ENCODE data around the gene ST3GAL3. TPM values are rescaled to one million over a fixed set of nuclear protein-coding genes. Genes with fewer than 3 reads are reported as not detected.

ST3GAL3 gene
- total and polyA plus RNA-seq, 2 of the 13 experiments (the other 11 are each of a cell fraction or from before 2014, with no cell fraction given) = 5.1 to 8.1 TPM

GRCh38 chr1:43764581-43764980 lies 57.2 kb downstream of the ST3GAL3 start:
- H3K9me3 ChIP-seq (ENCODE audit: low read length) = no peaks in the 10 kb centered on the region
- TF ChIP-seq HNRNPK (IDR thresholded peaks at IDR 0.05; ENCODE audit: low read depth, low read length, poor library complexity, severe bottlenecking) = no peak
- TF ChIP-seq ZKSCAN8 (CRISPR knock-in tag; IDR thresholded peaks at IDR 0.05; ENCODE audit: borderline replicate concordance) = no peak
- no peak for TF ChIP-seq ARID4A (CRISPR knock-in tag; IDR thresholded peaks at IDR 0.05; ENCODE audit: borderline replicate concordance)
- TF ChIP-seq HOMEZ (CRISPR knock-in tag; IDR thresholded peaks at IDR 0.05; ENCODE audit: low read depth) = no peak
- no peak for TF ChIP-seq NKX3-1 (CRISPR knock-in tag; IDR thresholded peaks at IDR 0.05)
- TF ChIP-seq HNF1A (IDR thresholded peaks at IDR 0.05; ENCODE audit: low read depth) = no peak
- TF ChIP-seq HNF1A (CRISPR knock-in tag; IDR thresholded peaks at IDR 0.05; ENCODE audit: borderline replicate concordance) = no peak
- TF ChIP-seq MBD4 (IDR thresholded peaks at IDR 0.05; ENCODE audit: borderline replicate concordance, low read length) = no peak
- no peak for TF ChIP-seq GATAD1 (CRISPR knock-in tag; IDR thresholded peaks at IDR 0.05)
- no peak for TF ChIP-seq ZFP41 (CRISPR knock-in tag; IDR thresholded peaks at IDR 0.05; ENCODE audit: borderline replicate concordance)
- no peak for TF ChIP-seq HNF1B (CRISPR knock-in tag; IDR thresholded peaks at IDR 0.05)
- DNase-seq (ENCODE audit: low spot score) = no peak
- no peak overlapping the region for H3K9ac ChIP-seq (ENCODE audit: insufficient read depth, low read depth, low read length)
- ChIA-PET CTCF (ENCODE audit: low intra/inter-chr PET ratio, low total read pairs) (interaction anchor here (1.3 to 5.0 kb wide), 2 partner anchors 171 to 283 kb away, joined by 5 to 44 read pairs; partner anchors contain the start of gene ARTN), POLR2A (interaction anchor here (2.4 kb wide), 1 partner anchor 171 kb away, joined by 8 read pairs; no protein-coding TSS in a partner anchor)
- 98% methylated on average over 5 of the region's 6 CpGs for WGBS (ENCODE audit: low lambda C conversion rate)
- in situ Hi-C loops (cut with HindIII; ENCODE audit: extremely low pct_ligation_motif_present, low pct_unique_long_range_greater_than_20kb) (no loop called here), intact Hi-C loops (cut with micrococcal nuclease; ENCODE audit: unreplicated experiment) (no loop called here)
- FAIRE-seq = no peak
- BruUV-seq (replicated peaks) = no TSS peak
- H3K4me1 ChIP-seq (ENCODE audit: insufficient read depth, low read length) = peaks cover 8% of the 10 kb centered on the region
- H3K36me3 ChIP-seq (replicated peaks in 1 of 2; ENCODE audit: control insufficient read depth in 1 of 2, insufficient read depth in 2 of 2, low read length in 2 of 2) = no peaks in the 10 kb centered on the region
- no peak overlapping the region for H3K4me2 ChIP-seq (ENCODE audit: low read depth, low read length)
- ATAC-seq = no peak
- H4K20me1 ChIP-seq (ENCODE audit: insufficient read depth, low read length) = no peaks in the 10 kb centered on the region
- H3K79me2 ChIP-seq (ENCODE audit: insufficient read depth, low read length) = no peaks in the 10 kb centered on the region
- no peak overlapping the region for H3K27ac ChIP-seq (ENCODE audit: extremely low read length, insufficient read depth, low read length)
- H2AFZ ChIP-seq (ENCODE audit: low read length) = no peak overlapping the region
- no peaks in the 10 kb centered on the region for H3K27me3 ChIP-seq (ENCODE audit: control insufficient read depth in 1 of 2, insufficient read depth in 2 of 2, low read length in 2 of 2)
- H3K4me3 ChIP-seq (replicated peaks in 1 of 3; ENCODE audit: insufficient read depth in 1 of 3, low read depth in 2 of 3, low read length in 3 of 3) = no peak overlapping the region

Measured in HepG2 (cell line).